Stimulated activated CD4-positive, alpha-beta T cell treated with anti-CD3 and anti-CD28 coated beads, Interleukin-4, amount 100 ng/mL, for 4 hours (primary cell): ENCODE measurements around the gene UBE2K.
"Not testable (repeated sequence)": the region's sequence is repeated elsewhere in the genome, so short reads cannot be mapped to it uniquely, and the experiment has no call there.

Source experiments
- DNase-seq, 2 experiments: peaks; one replicate each; pipeline ENCODE4 v3.0.0-alpha.2; 2020

UBE2K gene

DNA sequence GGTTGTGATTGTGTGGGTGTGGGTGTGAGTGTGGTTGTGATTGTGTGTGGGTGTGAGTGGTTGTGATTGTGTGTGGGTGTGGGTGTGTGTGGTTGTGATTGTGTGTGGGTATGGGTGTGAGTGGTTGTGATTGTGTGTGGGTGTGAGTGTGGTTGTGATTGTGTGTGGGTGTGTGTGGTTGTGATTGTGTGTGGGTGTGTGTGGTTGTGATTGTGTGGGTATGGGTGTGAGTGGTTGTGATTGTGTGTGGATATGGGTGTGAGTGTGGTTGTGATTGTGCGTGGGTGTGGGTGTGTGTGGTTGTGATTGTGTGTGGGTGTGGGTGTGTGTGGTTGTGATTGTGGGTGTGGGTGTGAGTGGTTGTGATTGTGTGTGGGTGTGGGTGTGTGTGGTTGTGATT is 115.1 kb downstream of the UBE2K start:
- not testable (repeated sequence) for DNase-seq

DNA sequence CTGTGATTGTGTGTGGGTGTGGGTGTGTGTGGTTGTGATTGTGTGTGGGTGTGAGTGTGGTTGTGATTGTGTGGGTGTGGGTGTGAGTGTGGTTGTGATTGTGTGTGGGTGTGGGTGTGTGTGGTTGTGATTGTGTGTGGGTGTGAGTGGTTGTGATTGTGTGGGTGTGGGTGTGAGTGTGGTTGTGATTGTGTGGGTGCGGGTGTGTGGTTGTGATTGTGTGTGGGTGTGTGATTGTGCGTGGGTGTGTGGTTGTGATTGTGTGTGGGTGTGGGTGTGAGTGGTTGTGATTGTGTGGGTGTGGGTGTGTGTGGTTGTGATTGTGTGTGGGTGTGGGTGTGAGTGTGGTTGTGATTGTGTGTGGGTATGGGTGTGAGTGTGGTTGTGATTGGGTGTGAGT is 115.8 kb downstream of the UBE2K start:
- not testable (repeated sequence) for DNase-seq

DNA sequence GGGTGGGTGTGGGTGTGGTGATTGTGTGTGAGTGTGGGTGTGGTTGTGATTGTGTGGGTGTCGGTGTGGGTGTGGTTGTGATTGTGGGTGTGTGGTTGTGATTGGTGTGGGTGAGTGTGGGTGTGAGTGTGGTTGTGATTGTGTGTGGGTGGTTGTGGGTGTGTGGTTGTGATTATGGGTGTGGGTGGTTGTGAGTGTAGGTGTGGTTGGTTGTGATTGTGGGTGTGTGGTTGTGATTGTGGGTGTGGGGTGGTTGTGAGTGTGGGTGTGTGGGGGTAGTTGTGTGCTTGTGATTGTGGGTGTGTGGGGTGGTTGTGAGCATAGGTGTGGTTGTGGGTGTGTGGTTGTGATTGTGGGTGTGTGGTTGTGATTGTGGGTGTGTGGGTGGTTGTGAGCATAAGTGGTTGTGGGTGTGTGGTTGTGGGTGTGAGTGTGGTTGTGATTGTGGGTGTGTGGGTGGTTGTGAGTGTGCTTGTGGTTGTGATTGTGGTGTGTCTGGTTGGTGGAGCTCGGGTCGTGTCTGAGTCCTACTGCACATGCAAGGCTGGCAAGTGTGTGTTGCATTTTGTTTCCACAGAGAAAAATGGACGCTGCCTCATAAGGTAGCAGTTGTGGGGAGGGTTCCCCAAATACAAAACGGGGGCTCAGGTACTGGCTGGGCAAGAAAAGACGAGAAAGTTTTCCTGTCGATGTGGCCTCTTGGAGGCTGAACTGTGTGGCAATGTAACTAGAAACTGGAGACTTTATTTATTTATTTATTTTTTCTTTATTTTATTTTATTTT is 116.7 kb downstream of the UBE2K start:
- no peak for DNase-seq

DNA sequence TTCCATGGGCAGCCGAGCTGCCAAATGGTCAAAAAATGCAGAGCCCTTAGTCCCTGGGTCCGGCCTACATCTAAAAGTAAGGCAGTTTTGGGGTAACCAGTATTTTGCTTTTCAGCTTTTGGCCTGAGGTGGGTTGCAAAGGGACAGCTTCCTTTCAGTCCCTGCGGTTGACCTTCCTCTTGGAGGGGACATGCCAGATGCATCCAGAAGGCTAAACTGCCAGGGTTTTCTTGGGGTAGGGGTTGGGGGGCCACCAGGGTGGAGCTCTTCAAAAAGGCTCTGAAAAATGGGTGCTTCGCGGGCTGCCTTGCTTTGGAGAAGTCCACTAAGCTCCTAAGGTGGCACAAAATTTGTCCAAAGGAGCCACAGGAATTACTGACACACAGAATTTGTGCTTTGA is 120.7 kb downstream of the UBE2K start:
- no peak for DNase-seq

DNA sequence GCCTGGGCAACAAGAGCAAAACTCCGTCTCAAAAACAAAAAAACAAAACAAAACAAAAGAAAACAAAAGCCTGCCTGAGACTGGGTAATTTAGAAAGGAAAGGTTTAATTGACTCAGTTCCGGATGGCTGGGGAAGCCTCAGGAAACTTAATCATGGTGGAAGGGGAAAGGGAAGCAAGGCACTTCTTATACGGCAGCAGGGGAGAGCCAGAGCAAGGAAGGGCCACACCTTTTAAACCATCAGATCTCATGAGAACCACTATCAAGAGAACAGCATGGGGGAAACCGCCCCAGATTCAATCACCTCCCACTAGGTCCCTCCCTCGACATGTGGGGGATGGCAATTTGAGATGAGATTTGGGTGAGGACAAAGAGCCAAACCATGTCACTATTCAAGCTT is 122.2 kb downstream of the UBE2K start:
- no peak for DNase-seq

DNA sequence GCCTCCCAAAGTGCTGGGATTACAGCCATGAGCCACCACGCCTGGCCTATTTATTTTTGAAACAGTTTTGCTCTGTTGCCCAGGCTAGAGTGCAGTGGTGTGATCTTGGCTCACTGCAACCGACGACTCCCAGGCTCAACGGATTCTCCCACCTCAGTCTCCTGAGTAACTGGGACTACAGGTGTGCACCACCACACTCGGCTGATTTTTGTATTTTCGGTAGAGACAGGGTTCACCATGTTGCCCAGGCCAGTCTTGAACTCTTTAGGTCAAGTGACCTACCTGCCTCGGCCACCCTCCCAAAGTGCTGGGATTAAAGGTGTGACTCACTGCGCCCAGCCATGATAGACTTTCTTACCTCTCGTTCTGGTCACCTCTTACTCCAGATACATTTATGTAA is 124.0 kb downstream of the UBE2K start:
- DNase-seq = no peak

DNA sequence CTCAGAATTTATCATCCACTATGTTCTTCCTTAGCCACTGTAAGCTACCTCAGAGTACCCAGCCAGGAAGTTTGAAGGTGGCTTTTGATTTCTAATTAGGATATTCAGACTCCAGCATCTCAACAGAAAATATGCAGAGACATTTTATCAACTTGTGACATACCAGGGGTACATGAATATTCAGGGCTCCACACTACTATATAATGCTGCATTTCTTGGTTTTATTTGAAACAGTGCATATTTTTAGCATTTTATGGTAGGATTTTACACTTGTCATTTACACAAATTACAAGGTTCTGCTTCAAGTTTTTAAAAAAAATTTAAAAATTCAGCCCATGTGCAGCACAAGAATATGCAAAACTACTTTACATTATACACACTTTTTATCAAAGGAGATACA is 124.7 kb downstream of the UBE2K start:
- DNase-seq = no peak

DNA sequence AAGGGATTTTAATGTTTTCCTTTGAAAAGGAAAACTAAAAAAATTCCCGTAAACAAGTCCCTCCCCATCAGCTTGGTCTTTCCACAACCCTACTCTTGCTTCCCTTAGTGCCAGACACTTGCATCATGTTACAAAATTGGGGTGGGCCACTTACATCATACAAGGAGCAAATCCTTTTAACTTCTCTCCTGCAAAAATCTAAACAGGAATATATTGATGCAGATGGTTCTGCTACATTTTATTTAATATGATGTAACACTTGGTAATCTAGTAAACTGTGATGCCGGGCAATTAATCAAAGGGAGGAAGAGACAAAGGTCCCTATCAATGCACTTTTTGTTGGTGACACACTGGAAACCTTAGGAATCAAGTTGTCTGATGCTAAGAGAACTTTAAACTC is 125.3 kb downstream of the UBE2K start:
- DNase-seq = no peak

DNA sequence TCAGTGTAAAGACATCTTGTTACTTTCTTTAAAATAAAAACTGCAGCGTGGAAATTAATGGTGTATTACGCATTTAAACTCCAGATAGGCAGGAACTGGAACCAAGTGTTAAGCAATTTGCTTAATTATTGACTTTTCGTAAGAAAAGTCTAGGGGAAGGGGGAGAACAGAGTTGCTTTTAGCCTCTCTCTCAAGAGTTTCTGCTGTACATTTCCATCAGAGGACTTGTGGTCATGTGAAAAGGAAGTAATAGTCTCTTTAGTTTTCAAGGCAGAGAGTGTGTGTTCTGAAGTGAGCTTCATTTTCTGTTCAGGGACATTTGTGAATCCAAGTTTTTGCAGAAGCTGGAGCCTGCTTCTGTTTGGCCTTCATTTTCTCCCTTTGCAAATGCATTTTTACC is 127.2 kb downstream of the UBE2K start:
- DNase-seq = no peak

DNA sequence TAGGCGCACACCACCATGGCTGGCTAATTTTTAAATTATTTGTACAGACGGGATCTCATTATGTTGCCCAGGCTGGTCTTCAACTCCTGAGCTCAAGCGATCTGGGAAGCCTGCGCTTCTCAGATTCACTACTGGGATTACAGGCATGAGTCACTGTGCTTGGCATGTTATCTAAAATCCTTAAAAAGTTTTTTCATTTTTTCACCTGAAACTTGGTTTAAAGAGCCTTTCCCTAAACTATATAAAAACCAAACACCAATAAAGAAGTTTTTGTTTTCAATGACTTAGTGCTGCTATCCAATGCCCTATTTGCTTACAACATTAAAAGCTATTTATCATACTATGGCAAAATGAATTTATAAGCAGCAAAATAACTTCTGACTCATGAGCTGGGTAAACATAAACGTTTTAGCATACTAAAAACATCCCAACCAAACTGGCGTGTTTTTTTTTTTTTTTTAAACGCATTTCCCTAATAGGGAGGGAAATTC is 127.8 kb downstream of the UBE2K start:
- DNase-seq = no peak
